Epithelial cell of esophagus (primary cell): Measurements from ENCODE around the gene GBGT1.

ENCODE experiments used
- DNase-seq: peaks from one replicate; pipeline ENCODE4 v3.0.0; 2010; ENCODE audit warnings: low read depth
- H3K4me3 ChIP-seq: 2 replicates; pipeline ENCODE4 v1.5.1; 2011; ENCODE audit warnings: mild to moderate bottlenecking, low read length, control low read depth
- CTCF ChIP-seq: IDR thresholded peaks from 2 replicates; pipeline ENCODE4 v1.5.1; 2011; ENCODE audit warnings: low read depth, mild to moderate bottlenecking, low read length, control low read depth, inconsistent platforms; ENCODE audit not compliant: insufficient read depth; ENCODE audit errors: missing control alignments

The GBGT1 gene

GRCh38 chr9:133118568-133118967 is 45.1 kb downstream of the GBGT1 start:
- DNase-seq = no peak
- no peak overlapping the region for H3K4me3 ChIP-seq
- TF ChIP-seq CTCF = no peak

GRCh38 chr9:133118179-133118520 is 45.6 kb downstream of the GBGT1 start:
- TF ChIP-seq CTCF = no peak
- no peak for DNase-seq
- no peak overlapping the region for H3K4me3 ChIP-seq

GRCh38 chr9:133117271-133118178 is 46.2 kb downstream of the GBGT1 start:
- no peak overlapping the region for H3K4me3 ChIP-seq
- DNase-seq = no peak
- no peak for TF ChIP-seq CTCF

GRCh38 chr9:133116346-133117231 is 47.1 kb downstream of the GBGT1 start:
- no peak overlapping the region for H3K4me3 ChIP-seq
- DNase-seq = no peak
- no peak for TF ChIP-seq CTCF

GRCh38 chr9:133115604-133116345 is 47.9 kb downstream of the GBGT1 start:
- no peak for DNase-seq
- TF ChIP-seq CTCF = no peak
- H3K4me3 ChIP-seq = no peak overlapping the region

- no peak for DNase-seq
- no peak for TF ChIP-seq CTCF
- H3K4me3 ChIP-seq = no peak overlapping the region
These were observed 48.7 kb downstream of the GBGT1 start for GRCh38 chr9:133114886-133115603.
